SW 1271 (cell line): ENCODE measurements around the gene RGMA.

Experiments
- DNase-seq, 2 experiments: peaks; one replicate each; lab custom pipeline; 2025; lab: John Stamatoyannopoulos, UW

RGMA gene

DNA sequence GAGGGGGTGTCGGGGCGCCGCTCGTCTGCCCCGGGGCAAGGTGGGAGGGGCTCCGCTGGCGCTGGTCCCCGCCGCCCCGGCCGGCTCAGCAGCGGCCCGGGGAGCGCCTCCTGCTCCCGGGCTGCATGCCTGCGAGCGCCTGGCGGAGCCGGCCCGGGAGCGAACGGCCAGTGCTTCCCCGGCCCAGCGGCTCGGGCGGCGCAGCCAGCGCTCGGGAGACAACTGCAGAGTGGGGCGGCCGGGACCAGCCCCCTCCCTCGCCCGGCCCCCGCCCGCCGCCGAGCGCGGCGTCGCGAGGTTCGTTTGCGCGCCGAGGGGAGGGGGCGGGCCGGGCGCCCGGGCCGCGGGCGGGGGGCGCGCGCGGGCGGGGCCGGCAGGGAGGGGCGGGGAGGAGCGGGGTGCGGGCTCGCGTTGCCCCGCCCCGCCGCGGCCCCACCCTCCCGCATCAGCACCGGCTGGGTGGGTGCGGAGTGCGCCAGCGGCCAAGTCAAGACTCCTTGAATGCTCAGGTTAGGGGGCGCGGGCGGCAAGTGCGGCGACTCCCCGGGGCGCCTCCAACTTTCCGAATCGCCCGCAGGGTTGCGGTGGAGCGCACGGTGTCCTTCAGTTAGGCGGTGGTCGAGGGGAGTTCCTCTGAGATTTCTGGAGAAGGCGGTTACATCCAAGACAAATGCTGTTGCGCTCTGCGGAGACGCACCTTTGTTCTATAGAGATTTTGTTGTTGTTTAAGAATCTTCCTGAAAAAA, at the start of gene RGMA:
Gene RGMA (minus strand): TSS at position 231 of the 746 bp plus-strand sequence. CDS start 279 bp downstream, outside the sequence.
- no peak for DNase-seq

- DNase-seq, result no peak
Measured at GRCh38 chr15:93136606-93137005, 47.6 kb upstream of the RGMA start.

DNA sequence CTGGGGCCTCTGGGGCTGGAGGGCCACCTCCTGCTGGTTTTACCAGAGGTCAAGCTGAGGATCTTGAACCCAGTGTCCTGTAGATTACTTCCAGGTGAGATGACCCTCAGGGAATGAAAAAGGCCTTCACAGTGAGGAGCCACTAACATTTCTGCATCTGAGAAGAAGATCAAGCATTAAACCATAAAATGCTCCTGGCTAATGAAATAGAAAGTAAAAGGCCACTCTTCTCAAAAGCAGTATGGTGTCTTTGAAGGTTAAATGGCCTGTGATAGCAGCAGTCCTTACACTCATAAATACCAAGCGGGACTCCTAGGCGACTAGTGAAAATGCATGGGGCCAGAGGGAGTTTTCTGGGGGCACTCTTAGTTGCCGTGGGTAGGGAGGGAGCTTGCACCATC, 47.0 kb upstream of the RGMA start:
- no peak for DNase-seq

- no peak for DNase-seq
Measured at GRCh38 chr15:93135459-93135858, 46.4 kb upstream of the RGMA start.

DNA sequence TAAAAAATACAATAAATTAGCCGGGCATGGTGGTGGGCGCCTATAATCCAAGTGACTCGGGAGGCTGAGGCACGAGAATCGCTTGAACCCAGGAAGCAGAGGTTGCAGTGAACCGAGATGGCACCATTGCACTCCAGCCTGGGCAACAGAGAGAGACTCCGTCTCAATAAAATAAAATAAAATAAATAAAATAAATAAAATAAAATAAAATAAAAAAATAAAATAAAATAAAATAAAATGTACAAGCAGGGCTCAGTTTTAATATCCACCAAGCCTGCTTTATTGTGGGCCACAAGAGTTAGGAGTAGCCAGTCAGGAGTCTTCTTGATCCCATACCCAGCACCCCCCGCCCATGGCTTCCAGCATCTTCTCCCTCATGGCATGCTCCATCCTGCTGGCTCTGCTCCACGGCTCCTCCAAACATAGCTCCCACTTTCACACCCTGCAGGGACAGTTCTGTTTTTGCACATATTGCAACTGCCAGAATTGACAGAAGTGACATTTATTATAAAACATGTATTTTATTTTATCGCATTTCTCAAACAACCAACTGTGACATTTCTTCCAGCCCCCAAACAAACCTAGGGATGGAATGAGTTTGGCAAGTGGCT, 42.6 kb upstream of the RGMA start:
- no peak for DNase-seq

DNA sequence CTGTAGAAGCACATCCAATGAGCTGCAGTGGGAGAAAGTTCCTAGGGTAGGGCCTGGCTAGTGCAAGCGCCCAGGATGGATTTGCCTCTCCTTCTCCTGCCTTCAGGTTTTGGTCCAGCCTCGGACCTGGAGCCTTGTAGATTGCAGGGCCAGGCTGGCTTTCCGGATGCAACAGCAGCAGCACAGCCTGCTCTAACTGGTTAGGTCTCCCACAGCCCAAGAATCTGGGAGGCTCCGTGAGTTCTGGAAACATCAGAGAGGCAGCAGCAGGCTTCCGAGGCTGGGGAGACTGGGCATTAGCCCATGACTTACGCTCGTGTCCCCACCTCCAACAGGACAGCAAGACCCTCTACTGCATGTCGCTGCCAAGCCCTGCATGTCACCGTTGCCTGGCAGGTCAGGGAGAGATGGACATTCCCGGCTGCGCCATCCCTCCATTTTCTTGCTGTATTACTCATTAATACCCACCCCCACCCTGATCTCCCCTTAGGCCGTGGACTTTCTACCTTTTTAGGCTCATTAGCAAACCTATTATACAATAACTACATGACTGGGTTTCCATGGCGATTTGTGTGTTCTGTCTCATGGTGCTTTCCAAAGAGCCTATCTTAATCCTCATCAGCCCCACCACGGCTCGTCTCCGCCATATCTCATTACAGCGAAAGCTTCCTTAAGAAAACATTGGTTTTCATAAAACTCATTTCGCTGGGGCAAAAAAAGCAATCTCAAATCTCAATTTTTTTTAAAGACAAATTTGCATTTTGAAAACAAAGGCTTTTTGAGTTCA, 40.9 kb upstream of the RGMA start:
- no peak for DNase-seq

GRCh38 chr15:93127286-93127685, 38.3 kb upstream of the RGMA start:
- DNase-seq, result no peak

GRCh38 chr15:93126599-93126998, 37.6 kb upstream of the RGMA start:
- no peak for DNase-seq

DNA sequence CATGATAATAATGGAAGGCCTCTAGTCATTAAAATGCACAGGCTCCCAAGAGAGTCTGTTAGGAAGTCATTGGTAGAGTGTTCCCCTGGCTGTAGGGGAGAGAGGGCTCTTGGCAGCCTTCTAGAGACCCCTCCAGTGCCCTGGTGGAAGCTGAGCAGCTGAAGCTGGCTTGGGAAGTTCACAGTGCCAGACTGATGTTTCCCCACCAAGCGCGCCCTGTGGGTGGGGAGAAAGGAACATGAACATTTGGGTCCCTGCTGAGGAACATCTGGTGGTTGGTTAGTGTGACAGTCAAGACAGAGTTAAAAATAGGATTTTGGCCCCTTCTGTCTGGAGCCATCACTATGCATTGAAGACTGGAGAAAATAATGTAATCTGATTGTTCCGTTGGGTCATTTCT, 37.1 kb upstream of the RGMA start:
- DNase-seq, result no peak

DNA sequence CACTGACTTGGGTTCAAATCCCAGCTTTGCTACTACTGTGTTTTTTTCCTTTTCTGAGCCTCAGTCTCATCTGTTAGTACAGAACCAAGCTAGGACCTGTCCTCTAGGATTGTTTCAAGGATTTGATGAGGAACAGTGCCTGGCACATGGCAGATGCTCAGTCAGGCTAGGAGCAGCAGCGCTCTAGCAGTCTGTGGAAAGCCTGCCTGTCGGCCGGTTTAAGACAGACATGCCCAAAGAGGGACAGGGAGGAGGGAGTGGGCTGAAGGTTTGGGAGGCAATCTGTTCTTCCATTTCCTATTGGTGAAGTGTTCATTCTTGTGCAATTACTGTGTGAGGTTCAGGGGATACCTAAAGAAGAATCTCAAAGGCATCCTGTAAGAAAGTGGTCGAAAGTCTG, 35.1 kb upstream of the RGMA start:
- DNase-seq, result no peak

GRCh38 chr15:93121973-93122910, 33.2 kb upstream of the RGMA start:
- no peak for DNase-seq

DNA sequence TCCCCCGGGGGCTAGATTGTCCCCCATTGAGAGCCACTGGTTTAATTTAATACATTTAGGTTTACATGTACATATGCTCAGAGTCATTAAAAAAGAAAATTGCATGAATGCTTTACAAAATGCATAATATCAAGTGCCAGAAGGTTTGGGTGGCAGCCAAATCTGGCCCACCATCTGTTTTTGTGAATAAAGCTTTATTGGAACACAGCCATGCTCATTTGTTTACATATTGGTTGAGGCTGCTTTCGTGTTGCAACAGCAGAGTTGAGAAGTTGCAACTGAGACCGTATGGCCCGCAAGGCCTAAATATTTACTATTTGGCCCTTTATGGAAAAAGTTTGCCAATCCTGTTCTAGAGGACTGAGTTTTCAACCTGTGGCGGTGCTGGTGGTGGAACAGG, 32.1 kb upstream of the RGMA start:
- no peak for DNase-seq

GRCh38 chr15:93118904-93119303, 29.9 kb upstream of the RGMA start:
- no peak for DNase-seq

DNA sequence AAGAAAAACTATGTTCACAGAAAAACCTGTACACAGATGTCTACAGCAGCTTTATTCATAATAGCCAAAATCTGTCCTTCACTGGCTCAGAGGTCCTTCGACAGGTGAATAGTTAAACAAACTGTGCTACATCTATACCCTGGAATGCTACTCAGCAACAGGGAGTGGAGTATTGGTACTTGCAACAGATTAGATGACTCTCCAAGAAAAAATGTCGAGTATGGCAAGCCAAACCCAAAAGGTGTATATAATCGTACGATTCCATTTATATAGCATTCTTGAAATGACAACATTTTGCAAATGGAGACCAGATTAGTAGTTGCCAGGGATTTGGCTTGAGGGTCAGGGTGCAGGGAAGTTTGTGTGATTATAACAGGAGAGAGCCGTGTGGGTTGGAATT, 22.4 kb upstream of the RGMA start:
- no peak for DNase-seq

DNA sequence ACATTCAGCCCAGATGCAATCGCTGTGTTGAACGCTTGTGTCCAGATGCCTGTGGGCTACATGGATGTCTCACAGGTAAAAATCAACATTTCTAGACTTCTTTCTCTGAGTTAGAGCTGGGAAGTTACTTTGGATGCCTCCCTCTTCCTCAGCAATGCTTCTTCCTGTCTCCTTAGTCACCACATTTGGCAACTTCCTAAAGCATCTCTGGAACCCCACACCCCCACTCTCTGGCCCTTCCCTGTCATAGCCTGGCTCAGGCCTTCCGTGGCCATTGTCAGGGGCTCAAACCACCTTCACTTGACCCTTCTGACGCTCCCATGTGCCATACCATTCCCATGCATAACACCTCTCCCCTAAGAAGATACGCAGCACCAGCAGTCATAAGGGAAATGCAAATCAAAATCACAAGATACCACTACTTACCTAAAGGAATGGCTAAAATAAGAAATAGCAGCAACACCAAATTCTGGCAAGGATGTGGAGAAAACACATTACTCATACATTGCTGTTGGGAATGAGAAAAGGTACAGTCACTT, 21.6 kb upstream of the RGMA start:
- no peak for DNase-seq

DNA sequence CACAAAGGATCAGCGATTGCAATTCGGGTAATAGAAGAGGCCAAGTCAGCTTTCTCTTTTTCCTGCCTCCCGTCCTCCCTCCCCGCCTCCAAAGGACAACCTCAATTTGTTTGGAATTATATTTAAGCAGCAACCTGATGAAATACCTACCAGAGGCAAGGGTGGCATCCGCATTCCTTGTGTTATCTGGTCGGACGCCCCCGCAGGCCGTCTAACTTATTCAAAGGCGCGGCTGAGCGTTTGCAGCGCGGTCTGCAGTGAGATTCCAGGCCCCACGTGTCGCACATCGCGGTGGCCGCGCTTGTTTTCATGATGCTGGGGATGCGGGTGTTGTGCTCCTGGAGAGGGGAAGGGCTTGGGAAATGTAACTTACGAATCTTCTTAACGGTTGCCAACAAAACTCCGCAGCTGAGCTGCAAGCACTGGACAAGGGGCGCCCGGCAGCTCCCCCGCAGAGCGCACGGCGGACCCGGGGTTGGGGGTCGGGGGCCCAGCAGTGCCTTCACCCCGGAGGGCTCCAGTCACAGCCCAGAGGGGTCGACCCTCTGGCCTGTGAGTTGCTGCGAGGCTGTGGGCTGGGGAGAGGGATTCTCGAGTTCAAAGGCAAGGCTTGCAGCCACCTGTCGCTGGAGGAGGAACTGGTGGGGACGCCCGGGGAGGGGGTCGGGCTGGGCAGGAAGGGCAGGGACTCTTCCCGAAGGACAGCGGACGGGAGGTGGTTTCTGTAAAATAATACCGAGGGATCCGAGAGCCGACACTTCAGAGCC, 20.5 kb upstream of the RGMA start:
- DNase-seq, result no peak

DNA sequence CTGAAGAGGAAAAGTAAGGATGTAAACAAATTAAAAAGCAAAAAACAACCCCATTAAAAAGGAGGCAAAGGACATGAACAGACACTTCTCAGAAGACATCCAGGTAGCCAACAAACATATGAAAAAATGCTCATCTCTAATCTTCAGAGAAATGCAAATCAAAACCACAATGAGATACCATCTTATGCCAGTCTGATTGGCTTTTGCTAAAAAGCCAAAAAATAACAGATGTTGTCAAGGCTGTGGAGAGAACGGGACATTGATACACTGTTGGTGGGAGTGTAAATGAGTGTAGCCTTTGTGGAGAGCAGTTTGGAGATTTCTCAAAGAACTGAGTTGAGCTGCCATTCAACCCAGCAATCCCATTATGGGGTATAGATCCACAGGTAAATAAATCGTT, 18.6 kb upstream of the RGMA start:
- DNase-seq, result no peak

- no peak for DNase-seq
Measured at GRCh38 chr15:93105485-93105884, 16.5 kb upstream of the RGMA start.

DNA sequence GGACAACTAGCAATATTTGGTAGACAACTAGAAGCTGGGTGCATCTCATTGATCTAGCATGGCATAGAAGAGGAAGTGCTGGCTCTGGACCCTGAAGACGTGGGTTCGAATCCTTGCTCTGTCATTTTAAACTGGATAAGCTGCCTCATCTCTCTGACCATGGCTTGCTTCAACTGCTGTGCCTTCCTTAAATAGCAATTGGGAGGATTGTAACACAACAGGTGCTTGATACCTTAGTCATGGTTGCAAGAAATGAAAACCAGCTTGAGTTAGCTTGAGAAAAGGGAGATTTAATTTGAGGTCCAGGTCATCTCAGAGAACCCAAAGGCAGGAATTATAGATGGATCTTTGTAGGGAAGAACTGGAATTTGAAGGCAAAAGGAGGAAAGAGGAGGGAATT, 14.8 kb upstream of the RGMA start:
- DNase-seq, result no peak

DNA sequence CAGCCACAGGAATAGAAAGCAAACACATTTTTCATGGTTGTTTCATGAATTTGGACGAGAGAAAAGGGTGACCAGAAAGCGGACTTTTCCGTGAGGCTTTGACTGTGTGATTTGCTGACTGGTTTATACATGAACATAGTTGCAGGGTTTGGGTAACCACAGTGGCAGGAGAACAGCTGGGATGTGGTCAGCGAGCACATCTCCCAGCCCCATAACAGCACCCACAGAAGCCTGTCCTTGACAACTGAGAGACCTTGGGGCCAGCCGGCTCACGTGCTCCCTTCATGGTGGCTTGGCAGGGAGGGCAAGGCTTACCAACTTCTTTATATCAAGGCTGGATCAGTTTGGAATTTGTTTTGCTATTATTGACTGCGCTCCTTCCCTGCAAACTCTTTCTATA, 13.2 kb upstream of the RGMA start:
- DNase-seq, result no peak

DNA sequence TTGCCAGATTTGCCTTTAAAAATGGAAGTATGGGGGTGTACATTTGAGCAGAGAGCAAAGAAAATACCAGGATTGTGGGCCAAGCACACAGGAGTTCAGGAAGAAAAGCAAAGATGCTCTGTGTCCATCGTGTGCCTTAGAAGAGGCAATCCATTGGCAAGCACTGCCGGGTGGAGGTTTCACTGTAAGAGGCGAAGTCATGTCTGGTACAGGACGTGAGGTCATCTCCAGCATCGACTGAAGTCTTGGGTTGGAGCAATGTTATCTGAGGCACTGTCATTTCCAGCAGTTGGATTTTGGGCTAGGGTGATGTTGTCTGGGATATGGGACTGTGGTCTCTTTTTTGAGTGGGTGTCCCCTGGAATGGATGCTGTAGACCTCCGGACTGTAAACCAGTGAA, 4.8 kb upstream of the RGMA start:
- DNase-seq, result no peak
